ENCODE measurements around the gene TRMT2A.

GRCh38 chr22:20110359-20110985 is 6.6 kb downstream of the TRMT2A start:
- TF ChIP-seq ZNF384 (IDR thresholded peaks at IDR 0.05; ENCODE audit: borderline replicate concordance, low read depth, low read length) (no peak), ZNF274 (IDR thresholded peaks at IDR 0.05; ENCODE audit: insufficient read depth, insufficient read length) (no peak), TAF1 (IDR thresholded peaks at IDR 0.05; ENCODE audit: borderline replicate concordance, low read depth, low read length) (no peak), CBFB (IDR thresholded peaks at IDR 0.05; ENCODE audit: low read depth) (no peak), EZH2 (IDR thresholded peaks at IDR 0.05; ENCODE audit: borderline replicate concordance, control insufficient read depth, low read depth, low read length) (no peak), ATF3 (IDR thresholded peaks at IDR 0.05; ENCODE audit: borderline replicate concordance, extremely low read depth, low read depth, low read length) (no peak), HDAC6 (IDR thresholded peaks at IDR 0.05; ENCODE audit: unreplicated experiment) (no peak), SREBF1 (IDR thresholded peaks at IDR 0.05; ENCODE audit: low read length) (no peak), CTCF (IDR thresholded peaks at IDR 0.05 in 2 of 3, conservative IDR thresholded peaks at IDR 0.05 in 1 of 3; ENCODE audit: control insufficient read depth in 2 of 3, extremely low read depth in 1 of 3, insufficient read depth in 1 of 3, low read depth in 3 of 3, low read length in 3 of 3) (no peak)

Data from GM12878 (cell line).